ENCODE results near the gene LRG1.

DNA sequence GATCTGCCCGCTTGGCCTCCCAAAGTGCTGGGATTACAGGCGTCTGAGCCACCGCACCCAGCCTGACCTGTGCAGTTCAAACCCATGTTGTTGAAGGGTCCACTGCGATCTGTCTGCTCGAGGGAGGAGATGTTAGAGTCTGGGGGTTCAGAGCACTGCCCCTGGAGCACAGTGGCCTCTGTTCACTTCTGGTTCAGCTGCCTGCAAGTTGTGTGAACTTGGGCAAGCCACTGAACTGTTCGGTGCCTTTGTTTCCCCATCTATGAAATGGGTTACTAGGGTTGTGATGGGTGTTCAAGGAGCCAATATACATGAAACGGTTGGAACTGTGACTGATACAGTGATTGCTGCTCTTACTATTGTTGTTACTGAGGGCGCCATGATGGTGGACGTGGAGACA, 6.5 kb downstream of the LRG1 start:
- TF ChIP-seq FOXP4 (CRISPR knock-in tag; IDR thresholded peaks at IDR 0.05) (no peak), CTCF (IDR thresholded peaks at IDR 0.05) (no peak), TP53 (CRISPR knock-in tag; IDR thresholded peaks at IDR 0.05) (no peak), NR3C1 (CRISPR knock-in tag; conservative IDR thresholded peaks at IDR 0.05; ENCODE audit: low read depth) (no peak), JUN (CRISPR knock-in tag; IDR thresholded peaks at IDR 0.05) (no peak), ZNF232 (CRISPR knock-in tag; IDR thresholded peaks at IDR 0.05) (no peak), SMAD3 (CRISPR knock-in tag; IDR thresholded peaks at IDR 0.05; ENCODE audit: borderline replicate concordance) (no peak), MAX (CRISPR knock-in tag; IDR thresholded peaks at IDR 0.05) (no peak), ZNF138 (CRISPR knock-in tag; conservative IDR thresholded peaks at IDR 0.05) (no peak), NR2C2 (CRISPR knock-in tag; IDR thresholded peaks at IDR 0.05) (no peak)
- TF ChIP-seq, protein P1, sequence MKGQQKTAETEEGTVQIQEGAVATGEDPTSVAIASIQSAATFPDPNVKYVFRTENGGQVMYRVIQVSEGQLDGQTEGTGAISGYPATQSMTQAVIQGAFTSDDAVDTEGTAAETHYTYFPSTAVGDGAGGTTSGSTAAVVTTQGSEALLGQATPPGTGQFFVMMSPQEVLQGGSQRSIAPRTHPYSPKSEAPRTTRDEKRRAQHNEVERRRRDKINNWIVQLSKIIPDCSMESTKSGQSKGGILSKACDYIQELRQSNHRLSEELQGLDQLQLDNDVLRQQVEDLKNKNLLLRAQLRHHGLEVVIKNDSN (CRISPR knock-in tag; IDR thresholded peaks at IDR 0.05) = no peak
- TF ChIP-seq, protein P2, sequence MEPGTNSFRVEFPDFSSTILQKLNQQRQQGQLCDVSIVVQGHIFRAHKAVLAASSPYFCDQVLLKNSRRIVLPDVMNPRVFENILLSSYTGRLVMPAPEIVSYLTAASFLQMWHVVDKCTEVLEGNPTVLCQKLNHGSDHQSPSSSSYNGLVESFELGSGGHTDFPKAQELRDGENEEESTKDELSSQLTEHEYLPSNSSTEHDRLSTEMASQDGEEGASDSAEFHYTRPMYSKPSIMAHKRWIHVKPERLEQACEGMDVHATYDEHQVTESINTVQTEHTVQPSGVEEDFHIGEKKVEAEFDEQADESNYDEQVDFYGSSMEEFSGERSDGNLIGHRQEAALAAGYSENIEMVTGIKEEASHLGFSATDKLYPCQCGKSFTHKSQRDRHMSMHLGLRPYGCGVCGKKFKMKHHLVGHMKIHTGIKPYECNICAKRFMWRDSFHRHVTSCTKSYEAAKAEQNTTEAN (CRISPR knock-in tag; IDR thresholded peaks at IDR 0.05) = no peak

All from WTC11 (cell line).